GM23338 (cell line): ENCODE data around the gene ECE1. TPM values are rescaled to one million over a fixed set of nuclear protein-coding genes. Genes with fewer than 3 reads are reported as not detected.
A peak's percentile ranks its signal among the peaks of the same experiment; 100 is the strongest.

Source experiments
- ATAC-seq: fragments of 200-7000 bp; cut with Tn5 transposase; 3 replicates; pipeline ENCODE4 v1.9.1; 2020
- DNase-seq: peaks from one replicate; pipeline ENCODE4 v3.0.0-alpha.2; 2015; ENCODE audit warnings: low spot score
- H2AFZ ChIP-seq: fragments of 200-600 bp; sonication (generic); 2 replicates; pipeline ENCODE4 v1.8.0; 2016; ENCODE audit warnings: antibody characterized with exemption, mild to moderate bottlenecking, moderate library complexity
- H3F3A ChIP-seq: fragments of 200-600 bp; sonication (generic); replicated peaks from 2 replicates; pipeline ENCODE4 v1.8.0; 2017; ENCODE audit warnings: antibody characterized with exemption, mixed run types, low read depth
- H3K27ac ChIP-seq: fragments of 200-600 bp; sonication (generic); 2 replicates; pipeline ENCODE4 v1.6.1; 2016; ENCODE audit warnings: low read depth
- H3K27me3 ChIP-seq: fragments of 200-600 bp; sonication (generic); 2 replicates; pipeline ENCODE4 v1.8.0; 2016; ENCODE audit warnings: mild to moderate bottlenecking, mixed run types, moderate library complexity; ENCODE audit not compliant: insufficient read depth
- H3K36me3 ChIP-seq: fragments of 200-600 bp; sonication (generic); 2 replicates; pipeline ENCODE4 v1.8.0; 2016; ENCODE audit warnings: mild to moderate bottlenecking; ENCODE audit not compliant: insufficient read depth
- H3K4me1 ChIP-seq: fragments of 200-600 bp; sonication (generic); 2 replicates; pipeline ENCODE4 v1.8.0; 2016; ENCODE audit warnings: mild to moderate bottlenecking, moderate library complexity; ENCODE audit not compliant: insufficient read depth
- H3K4me2 ChIP-seq: fragments of 200-600 bp; sonication (generic); 2 replicates; pipeline ENCODE4 v1.7.1; 2017; ENCODE audit warnings: mixed run types
- H3K4me3 ChIP-seq: fragments of 200-600 bp; sonication (generic); 2 replicates; pipeline ENCODE4 v1.6.1; 2016; ENCODE audit warnings: mixed run types
- H3K79me2 ChIP-seq: fragments of 200-600 bp; sonication (generic); replicated peaks from 2 replicates; pipeline ENCODE4 v1.8.0; 2017; ENCODE audit warnings: mild to moderate bottlenecking; ENCODE audit not compliant: insufficient read depth
- H3K9me2 ChIP-seq: fragments of 200-600 bp; sonication (generic); 2 replicates; pipeline ENCODE4 v1.8.0; 2017; ENCODE audit not compliant: insufficient read depth
- H4K20me1 ChIP-seq: fragments of 200-600 bp; sonication (generic); replicated peaks from 2 replicates; pipeline ENCODE4 v1.8.0; 2017; ENCODE audit warnings: mild to moderate bottlenecking; ENCODE audit not compliant: insufficient read depth
- H3K27ac Mint-ChIP-seq: 2 replicates; pipeline ENCODE4 v1.8.0; 2020; ENCODE audit warnings: inconsistent platforms, mild to moderate bottlenecking, moderate library complexity, mixed read lengths
- H3K27me3 Mint-ChIP-seq: 3 replicates; pipeline ENCODE4 v1.8.0; 2022; ENCODE audit warnings: low read depth, mild to moderate bottlenecking, moderate library complexity, mixed read lengths, inconsistent platforms; ENCODE audit not compliant: insufficient read depth, poor library complexity
- H3K36me3 Mint-ChIP-seq: 3 replicates; pipeline ENCODE4 v1.8.0; 2021; ENCODE audit warnings: low read depth, mild to moderate bottlenecking, inconsistent platforms, moderate library complexity, mixed read lengths
- H3K4me1 Mint-ChIP-seq: 3 replicates; pipeline ENCODE4 v1.8.0; 2020; ENCODE audit warnings: mild to moderate bottlenecking, inconsistent platforms, mixed read lengths
- H3K4me3 Mint-ChIP-seq: 3 replicates; pipeline ENCODE4 v1.8.0; 2021; ENCODE audit warnings: moderate library complexity, mild to moderate bottlenecking, inconsistent platforms, mixed read lengths
- H3K9me3 Mint-ChIP-seq: 3 replicates; pipeline ENCODE4 v1.8.0; 2020; ENCODE audit warnings: moderate library complexity, mild to moderate bottlenecking, inconsistent platforms, mixed read lengths
- CREB1 ChIP-seq: fragments of 250-450 bp; sonication (Bioruptor Pico); IDR thresholded peaks from 2 replicates; pipeline ENCODE4 v1.5.0; 2020; ENCODE audit warnings: low read depth, mild to moderate bottlenecking, moderate library complexity
- CTCF ChIP-seq, 2 experiments: fragments of 200-600 bp in 1 of 2; sonication (generic) in 1 of 2; conservative IDR thresholded peaks; 2 replicates each; pipeline versions ENCODE4 v1.5.1 to v1.6.1; 2016 to 2017; ENCODE audit warnings: antibody characterized with exemption in 2 of 2, low read depth in 2 of 2, mild to moderate bottlenecking in 2 of 2, moderate library complexity in 1 of 2
- ETS1 ChIP-seq: IDR thresholded peaks from 2 replicates; pipeline ENCODE4 v1.6.1; 2016; ENCODE audit warnings: antibody characterized with exemption
- EZH2 ChIP-seq: fragments of 200-600 bp; sonication (generic); IDR thresholded peaks from one replicate; pipeline ENCODE4 v1.8.0; 2017; ENCODE audit warnings: antibody characterized with exemption, mild to moderate bottlenecking, low read depth; ENCODE audit not compliant: unreplicated experiment
- EZH2phosphoT487 ChIP-seq: fragments of 200-600 bp; sonication (generic); IDR thresholded peaks from one replicate; pipeline ENCODE4 v1.8.1; 2018; ENCODE audit warnings: antibody characterized with exemption; ENCODE audit not compliant: unreplicated experiment
- POLR2AphosphoS5 ChIP-seq: IDR thresholded peaks from 2 replicates; pipeline ENCODE4 v1.6.1; 2016; ENCODE audit warnings: antibody characterized with exemption, low read depth
- ZNF462 ChIP-seq: fragments of 250-450 bp; sonication (Bioruptor Pico); IDR thresholded peaks from 2 replicates; pipeline ENCODE4 v1.5.0; 2020; ENCODE audit warnings: mild to moderate bottlenecking, moderate library complexity
- polyA plus RNA-seq: library from polyadenylated mRNA; unstranded; fragments of >200 nt; fragmentation: Nextera tagmentation; extraction: Ambion mirVana; gene quantifications from 2 replicates; pipeline ENCODE4 v1.2.1, GENCODE V29; 2016
- total RNA-seq: library from RNA; depleted of rRNA; stranded (reverse); fragments of >200 nt; shearing (Covaris generic); gene quantifications from 2 replicates; pipeline ENCODE4 v1.2.3, GENCODE V29; 2014

The ECE1 gene
- total and polyA plus RNA-seq, 2 experiments from 2014 or later: 11.0 to 45.0 TPM

GRCh38 chr1:21240706-21241105, 49.6 kb downstream of the ECE1 start (continued):
- no peak for TF ChIP-seq ZNF462 (CRISPR knock-in tag)
- TF ChIP-seq CTCF (conservative IDR thresholded peaks at IDR 0.05; ENCODE audit: low read depth in 2 of 2): no peak
- TF ChIP-seq CREB1 (CRISPR knock-in tag): no peak
- no peak for TF ChIP-seq EZH2
- TF ChIP-seq POLR2AphosphoS5: no peak

- no peaks in the 10 kb centered on the region for H3K9me3 Mint-ChIP-seq
- Histone ChIP-seq H3K9me2 (no peaks in the 10 kb centered on the region), H3F3A (no peaks in the 10 kb centered on the region), H3K27ac (no peak overlapping the region), H2AFZ (no peak overlapping the region), H4K20me1 (no peaks in the 10 kb centered on the region), H3K27me3 (no peaks in the 10 kb centered on the region), H3K36me3 (no peaks in the 10 kb centered on the region; the same call in 1 of the 2 replicates), H3K4me1 (no peaks in the 10 kb centered on the region), H3K4me2 (no peak overlapping the region), H3K79me2 (no peaks in the 10 kb centered on the region), H3K4me3 (no peak overlapping the region)
- DNase-seq: no peak
- H3K27ac Mint-ChIP-seq: 0 out of 2 replicates have a peak overlapping the region, but pooled peaks have one; percentile 18
- H3K4me1 Mint-ChIP-seq: peaks cover 11% of the 10 kb centered on the region
- H3K27me3 Mint-ChIP-seq: no peaks in the 10 kb centered on the region
- H3K36me3 Mint-ChIP-seq: peaks cover 11% of the 10 kb centered on the region; the same call in 1 of the 3 replicates
- no peak for ATAC-seq
- no peak overlapping the region for H3K4me3 Mint-ChIP-seq
- TF ChIP-seq CTCF (conservative IDR thresholded peaks at IDR 0.05; ENCODE audit: low read depth in 2 of 2) (no peak), ETS1 (no peak), EZH2phosphoT487 (no peak)
These were observed 51.0 kb downstream of the ECE1 start for GRCh38 chr1:21239221-21239620.
